Activated CD4-positive, alpha-beta T cell treated with anti-CD3 and anti-CD28 coated beads for 36 hours (primary cell): Measurements from ENCODE around the gene ARHGAP40. TPM values are rescaled to one million over a fixed set of nuclear protein-coding genes. Genes with fewer than 3 reads are reported as not detected.

Experiments
- ATAC-seq: fragments of 200-7000 bp; cut with Tn5 transposase; one replicate; pipeline ENCODE4 v1.10.0; 2021; ENCODE audit warnings: mild to moderate bottlenecking, moderate library complexity
- CTCF ChIA-PET: fragments of 350-600 bp; sonication (Branson Sonifier 250); formaldehyde crosslinking; loops from one replicate; lab custom pipeline; 2021; ENCODE audit warnings: antibody characterized with exemption; lab: Charles Lee
- POLR2A ChIA-PET: fragments of 350-600 bp; sonication (Branson Sonifier 250); formaldehyde crosslinking; loops from one replicate; lab custom pipeline; 2021; ENCODE audit warnings: antibody characterized with exemption, inconsistent platforms; lab: Charles Lee
- DNase-seq: peaks from one replicate; pipeline ENCODE4 v3.0.0-alpha.2; 2020
- H3K27ac Mint-ChIP-seq: one replicate; pipeline ENCODE4 v1.8.0; 2021; ENCODE audit warnings: mixed read lengths
- H3K27me3 Mint-ChIP-seq: one replicate; pipeline ENCODE4 v1.8.0; 2021; ENCODE audit warnings: mixed read lengths
- H3K36me3 Mint-ChIP-seq: one replicate; pipeline ENCODE4 v1.8.0; 2021; ENCODE audit warnings: low read depth, mixed read lengths
- H3K4me1 Mint-ChIP-seq: one replicate; pipeline ENCODE4 v1.8.0; 2021; ENCODE audit warnings: mixed read lengths
- H3K4me3 Mint-ChIP-seq: one replicate; pipeline ENCODE4 v1.8.0; 2021; ENCODE audit warnings: mild to moderate bottlenecking, moderate library complexity, mixed read lengths
- H3K9me3 Mint-ChIP-seq: one replicate; pipeline ENCODE4 v1.8.0; 2021; ENCODE audit warnings: low read depth, mixed read lengths
- intact Hi-C, 2 experiments: fragments of 100-400 bp; cut with DNase I in 1 of 2; cut with micrococcal nuclease in 1 of 2; formaldehyde crosslinking; loops; one replicate each; pipeline versions ENCODE4 v1.14.2 to v1.15.1; 2022 to 2024; cut with DNase I, micrococcal nuclease
- total RNA-seq, 2 experiments: library from RNA; stranded (reverse); gene quantifications; one replicate each; pipeline ENCODE4 v1.2.3, GENCODE V29; 2021

ARHGAP40 gene
- not detected for total RNA-seq

DNA sequence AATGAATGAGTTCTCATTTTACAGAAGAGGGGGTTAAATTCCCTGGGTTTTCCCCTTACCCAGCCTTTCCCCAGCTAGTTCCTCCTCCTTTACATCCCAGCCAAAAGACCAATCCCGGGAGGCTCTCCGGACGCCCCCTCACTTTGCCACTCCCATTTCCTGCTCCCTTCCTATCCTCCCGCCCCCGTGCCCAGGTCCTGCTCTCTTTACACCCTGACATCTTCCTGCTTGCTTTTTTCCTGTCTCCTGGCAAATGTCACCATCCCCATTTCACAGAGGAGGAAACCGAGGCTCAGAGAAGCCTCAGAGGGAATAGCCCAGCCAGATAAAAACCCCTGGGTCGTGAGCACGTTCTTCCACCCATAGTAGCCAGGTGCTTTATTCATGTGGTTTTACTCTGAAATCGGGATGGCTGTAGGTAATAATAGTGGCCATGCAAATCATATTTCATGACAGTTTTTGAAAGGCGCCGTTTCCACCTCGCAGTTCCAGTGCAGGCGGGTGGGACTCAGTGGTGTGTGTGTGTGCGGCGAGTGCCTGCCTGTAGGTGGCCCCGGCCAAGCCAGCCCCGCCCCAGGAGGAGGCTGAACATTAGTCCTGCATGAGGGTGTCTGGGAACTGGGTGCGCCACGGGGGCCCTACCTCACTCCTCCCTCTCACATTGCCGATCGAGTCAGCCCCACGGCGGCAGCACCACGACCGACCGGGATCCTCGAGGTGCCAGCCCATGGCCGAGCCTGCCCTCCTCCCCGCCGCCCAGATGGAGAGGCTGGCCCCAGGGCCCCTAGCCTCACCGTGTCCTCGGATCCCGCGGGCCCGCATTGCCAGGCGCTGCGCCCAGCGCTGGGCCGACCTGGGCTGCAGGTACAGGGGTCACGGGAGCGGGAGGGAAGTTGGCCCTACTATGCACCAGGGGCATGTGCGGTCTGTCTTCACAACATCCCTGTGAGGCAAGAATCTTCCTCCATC lies at the start of gene ARHGAP40:
Gene ARHGAP40, plus strand, starts transcription at position 594 of the 969 bp plus-strand sequence.
- Mint-ChIP-seq H3K36me3 (no peaks in the 10 kb centered on the region), H3K27ac (no peak within 1 kb of the TSS), H3K27me3 (peaks cover 41% of the 10 kb centered on the region), H3K9me3 (no peaks in the 10 kb centered on the region), H3K4me1 (peaks cover 7% of the 10 kb centered on the region), H3K4me3 (peak within 1 kb of the TSS; percentile 17)
- POLR2A ChIA-PET, result no interaction called here
- CTCF ChIA-PET, result no interaction called here
- ATAC-seq, result peak; percentile 87
- intact Hi-C loops, result no loop called here
- DNase-seq, result peak; percentile 55

DNA sequence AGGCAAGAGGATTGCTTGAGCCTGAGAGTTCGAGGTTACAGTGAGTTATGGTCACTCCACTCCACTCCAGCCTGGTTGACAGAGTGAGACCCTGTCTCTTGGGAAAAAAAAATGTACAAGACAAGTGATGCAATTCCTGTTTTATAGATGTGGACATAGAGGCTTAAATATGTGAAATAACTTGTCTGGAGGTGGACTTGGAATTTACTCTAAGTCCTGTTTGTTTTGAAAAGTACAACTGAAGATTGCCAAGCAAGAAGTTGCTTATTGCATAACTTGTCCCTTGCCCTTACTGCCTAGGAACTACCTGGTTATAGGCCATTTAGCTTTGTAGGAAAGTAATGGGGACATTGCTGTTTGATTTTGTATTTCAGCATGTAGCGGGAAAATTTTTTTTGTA lies 46.6 kb upstream of the ARHGAP40 start:
- no peak for DNase-seq
- intact Hi-C loops, result no loop called here
- no peak for ATAC-seq
- no peaks in the 10 kb centered on the region for H3K27me3 Mint-ChIP-seq
- H3K4me1 Mint-ChIP-seq, result no peaks in the 10 kb centered on the region
- CTCF ChIA-PET, result no interaction called here
- no peak overlapping the region for H3K4me3 Mint-ChIP-seq
- H3K27ac Mint-ChIP-seq, result no peak overlapping the region
- POLR2A ChIA-PET, result no interaction called here
- no peaks in the 10 kb centered on the region for H3K9me3 Mint-ChIP-seq
- peaks cover 23% of the 10 kb centered on the region for H3K36me3 Mint-ChIP-seq

DNA sequence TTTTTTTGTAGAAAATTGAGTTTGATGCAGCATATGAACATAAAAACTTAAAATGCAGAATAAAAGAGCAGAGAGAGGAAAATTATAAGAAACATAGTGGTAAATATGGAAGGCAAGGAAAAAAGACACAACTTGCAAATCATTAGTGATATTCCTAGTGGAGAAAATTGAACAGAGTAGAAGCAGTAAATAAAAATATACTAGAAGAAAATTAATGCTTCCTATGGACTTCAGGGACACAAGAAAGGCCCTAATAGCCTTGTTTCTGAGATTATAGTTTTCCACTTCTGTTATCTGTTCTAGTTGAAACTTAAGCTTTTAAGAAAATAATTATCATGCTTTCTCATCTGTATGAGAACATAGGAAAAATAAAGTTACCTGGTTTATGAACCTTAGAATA lies 46.2 kb upstream of the ARHGAP40 start:
- ChIA-PET CTCF (interaction anchor here (0.8 kb wide), 1 partner anchor 15 kb away, joined by 3 read pairs; no protein-coding TSS in a partner anchor), POLR2A (no interaction called here)
- H3K9me3 Mint-ChIP-seq, result no peaks in the 10 kb centered on the region
- H3K27me3 Mint-ChIP-seq, result no peaks in the 10 kb centered on the region
- no peak overlapping the region for H3K4me3 Mint-ChIP-seq
- H3K4me1 Mint-ChIP-seq, result no peaks in the 10 kb centered on the region
- H3K27ac Mint-ChIP-seq, result no peak overlapping the region
- no peak for DNase-seq
- ATAC-seq, result no peak
- peaks cover 26% of the 10 kb centered on the region for H3K36me3 Mint-ChIP-seq
- intact Hi-C loops, result no loop called here

DNA sequence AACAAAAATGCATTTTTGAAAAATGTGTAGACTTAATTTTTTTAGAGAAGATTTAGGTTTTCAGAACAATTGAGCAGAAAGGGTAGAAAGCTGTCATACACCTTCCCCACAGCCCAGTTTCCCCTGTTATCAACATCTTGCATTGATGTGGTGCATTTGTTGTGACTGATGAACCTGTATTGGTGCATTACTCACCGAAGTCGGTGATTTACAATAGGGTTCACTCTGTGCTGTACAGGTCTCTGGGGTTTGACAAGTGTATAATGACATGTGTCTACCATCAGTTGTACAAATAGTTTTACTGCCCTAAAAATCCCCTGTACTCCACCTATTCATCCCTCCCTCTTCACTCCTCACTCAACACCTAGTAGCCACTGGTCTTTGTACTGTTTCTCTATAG lies 44.4 kb upstream of the ARHGAP40 start:
- ATAC-seq (no peak), DNase-seq (no peak)
- CTCF ChIA-PET, result interaction anchor here (1.1 kb wide), 1 partner anchor 9 kb away, joined by 3 read pairs; no protein-coding TSS in a partner anchor

DNA sequence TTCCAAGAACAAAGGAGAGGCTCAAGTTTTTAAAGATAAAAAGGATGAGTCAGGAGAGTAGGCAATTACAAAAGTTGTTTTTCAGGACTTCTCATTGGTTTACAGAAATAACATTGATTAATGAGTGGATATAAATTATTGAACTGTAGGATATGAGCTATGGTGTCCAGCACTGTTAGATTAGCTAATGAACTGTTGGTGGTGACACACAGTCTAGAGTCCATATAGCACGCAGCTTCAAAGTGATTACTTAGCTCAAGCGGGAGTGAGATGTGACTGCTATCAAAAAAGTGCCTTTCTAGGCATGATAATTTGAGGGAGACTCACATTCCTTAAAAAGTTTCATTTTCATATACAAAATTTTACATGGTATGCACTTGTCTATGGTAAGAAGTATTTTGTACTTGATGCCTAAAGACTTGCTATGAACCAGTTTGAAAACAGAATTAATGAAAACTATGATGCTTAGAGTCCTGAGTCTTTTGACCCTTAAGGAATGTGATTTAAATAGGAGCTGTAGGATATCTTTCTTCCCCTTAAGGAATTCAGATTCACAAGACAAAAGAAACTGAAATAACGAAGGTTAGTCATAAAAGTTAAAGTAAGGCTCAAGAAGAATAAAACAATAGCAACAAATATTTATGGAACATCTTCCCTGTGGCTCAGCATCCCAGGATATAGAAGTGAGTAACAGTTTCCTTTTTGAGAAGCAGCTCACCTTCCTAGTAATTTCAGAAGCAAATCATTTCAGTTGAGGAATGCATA lies 42.8 kb upstream of the ARHGAP40 start:
- ChIA-PET CTCF (no interaction called here), POLR2A (no interaction called here)
- H3K27me3 Mint-ChIP-seq, result no peaks in the 10 kb centered on the region
- no peaks in the 10 kb centered on the region for H3K4me1 Mint-ChIP-seq
- H3K27ac Mint-ChIP-seq, result peak overlapping the region; percentile 21
- H3K4me3 Mint-ChIP-seq, result no peak overlapping the region
- ATAC-seq (no peak), DNase-seq (no peak)
- intact Hi-C loops, result no loop called here
- no peaks in the 10 kb centered on the region for H3K9me3 Mint-ChIP-seq
- H3K36me3 Mint-ChIP-seq, result peaks cover 36% of the 10 kb centered on the region

More for the DNA sequence above, 44.4 kb upstream of the ARHGAP40 start:
- H3K27me3 Mint-ChIP-seq, result no peaks in the 10 kb centered on the region
- H3K27ac Mint-ChIP-seq, result no peak overlapping the region
- POLR2A ChIA-PET, result no interaction called here
- intact Hi-C loops, result no loop called here
- H3K4me3 Mint-ChIP-seq, result no peak overlapping the region
- H3K9me3 Mint-ChIP-seq, result no peaks in the 10 kb centered on the region
- H3K4me1 Mint-ChIP-seq, result no peaks in the 10 kb centered on the region
- H3K36me3 Mint-ChIP-seq, result peaks cover 31% of the 10 kb centered on the region

DNA sequence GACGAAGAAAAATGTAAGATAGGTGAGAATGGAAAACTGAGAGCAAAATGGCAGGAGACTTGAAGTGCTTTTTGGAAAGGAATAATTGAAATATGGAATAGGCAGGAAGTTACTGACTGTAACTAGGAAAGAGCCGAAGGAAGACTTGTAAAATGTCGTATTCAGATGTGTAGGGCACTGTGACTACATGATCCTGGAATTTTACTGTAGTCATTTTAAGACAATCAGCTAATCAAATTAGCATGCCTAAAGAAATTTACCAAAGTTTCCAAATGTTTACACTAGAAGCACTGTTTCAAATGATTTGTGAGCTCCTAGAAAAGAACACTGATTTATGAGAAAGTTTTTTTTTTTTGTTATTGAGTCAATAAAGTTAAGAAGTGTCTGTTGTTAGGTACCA lies 41.8 kb upstream of the ARHGAP40 start:
- intact Hi-C loops, result no loop called here
- ChIA-PET POLR2A (interaction anchor here (0.9 kb wide), 1 partner anchor 483 kb away, joined by 4 read pairs; no protein-coding TSS in a partner anchor), CTCF (interaction anchor here (0.6 to 0.7 kb wide), 2 partner anchors 33 to 108 kb away, joined by 3 read pairs; no protein-coding TSS in a partner anchor)
- Mint-ChIP-seq H3K27ac (no peak overlapping the region), H3K9me3 (no peaks in the 10 kb centered on the region), H3K27me3 (no peaks in the 10 kb centered on the region), H3K36me3 (peaks cover 29% of the 10 kb centered on the region), H3K4me3 (no peak overlapping the region), H3K4me1 (no peaks in the 10 kb centered on the region)
- ATAC-seq (no peak), DNase-seq (no peak)

DNA sequence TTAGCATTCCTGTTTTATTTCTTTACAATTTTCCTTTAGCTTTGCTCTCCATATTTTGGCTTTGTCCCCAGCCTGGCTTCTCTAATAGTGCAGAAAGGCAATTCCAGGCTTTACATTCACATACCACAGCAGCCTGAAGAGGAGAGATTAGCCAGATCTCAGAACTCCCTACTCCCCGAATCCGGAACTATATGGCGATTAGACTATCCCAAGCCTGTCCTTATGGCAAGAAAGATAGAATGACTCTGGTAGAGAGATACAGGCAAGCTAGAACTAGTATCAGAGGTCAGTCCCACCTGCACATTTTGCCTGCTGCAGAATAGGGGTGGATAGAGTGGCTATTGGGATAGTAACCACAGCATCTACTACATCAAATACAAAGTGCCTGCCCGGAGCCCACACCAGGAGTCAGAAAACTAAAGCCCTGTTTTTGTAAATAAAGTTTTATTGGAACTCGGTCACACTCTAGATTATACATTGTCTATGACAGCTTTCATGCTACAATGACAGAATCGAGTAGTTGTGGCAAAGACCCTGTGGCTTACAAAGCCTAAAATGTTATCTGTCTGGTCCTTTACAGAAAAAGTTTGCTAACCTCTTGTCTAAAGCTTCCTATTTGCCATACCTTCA lies 37.7 kb upstream of the ARHGAP40 start:
- intact Hi-C loops, result no loop called here
- Mint-ChIP-seq H3K9me3 (no peaks in the 10 kb centered on the region), H3K27ac (no peak overlapping the region), H3K4me1 (no peaks in the 10 kb centered on the region), H3K4me3 (no peak overlapping the region), H3K36me3 (peaks cover 21% of the 10 kb centered on the region), H3K27me3 (no peaks in the 10 kb centered on the region)
- DNase-seq, result no peak
- no peak for ATAC-seq
- ChIA-PET POLR2A (no interaction called here), CTCF (no interaction called here)

DNA sequence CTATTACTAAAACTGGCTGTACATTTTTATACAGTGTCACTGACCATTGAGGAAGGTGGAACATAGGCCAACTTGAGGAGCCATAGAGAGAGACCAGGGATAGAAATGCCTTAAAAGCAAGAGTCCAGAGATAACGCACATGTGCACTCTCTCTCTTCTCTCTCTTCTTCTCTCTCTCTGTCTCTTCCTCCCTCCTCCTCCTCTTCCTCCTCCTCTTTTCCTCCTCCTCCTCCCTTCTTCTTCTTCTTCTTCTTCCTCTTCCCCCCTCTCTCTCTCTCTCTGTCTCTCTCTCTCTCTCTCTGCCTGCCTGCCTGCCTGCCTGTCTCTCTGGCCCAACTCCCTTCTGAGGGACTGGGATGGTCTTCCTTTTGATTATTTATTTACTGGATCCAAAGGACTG lies 36.9 kb upstream of the ARHGAP40 start:
- POLR2A ChIA-PET, result no interaction called here
- Mint-ChIP-seq H3K4me1 (no peaks in the 10 kb centered on the region), H3K36me3 (peaks cover 16% of the 10 kb centered on the region), H3K27me3 (no peaks in the 10 kb centered on the region), H3K9me3 (no peaks in the 10 kb centered on the region), H3K4me3 (no peak overlapping the region), H3K27ac (no peak overlapping the region)
- intact Hi-C loops, result no loop called here
- DNase-seq (no peak), ATAC-seq (no peak)
- CTCF ChIA-PET, result no interaction called here

DNA sequence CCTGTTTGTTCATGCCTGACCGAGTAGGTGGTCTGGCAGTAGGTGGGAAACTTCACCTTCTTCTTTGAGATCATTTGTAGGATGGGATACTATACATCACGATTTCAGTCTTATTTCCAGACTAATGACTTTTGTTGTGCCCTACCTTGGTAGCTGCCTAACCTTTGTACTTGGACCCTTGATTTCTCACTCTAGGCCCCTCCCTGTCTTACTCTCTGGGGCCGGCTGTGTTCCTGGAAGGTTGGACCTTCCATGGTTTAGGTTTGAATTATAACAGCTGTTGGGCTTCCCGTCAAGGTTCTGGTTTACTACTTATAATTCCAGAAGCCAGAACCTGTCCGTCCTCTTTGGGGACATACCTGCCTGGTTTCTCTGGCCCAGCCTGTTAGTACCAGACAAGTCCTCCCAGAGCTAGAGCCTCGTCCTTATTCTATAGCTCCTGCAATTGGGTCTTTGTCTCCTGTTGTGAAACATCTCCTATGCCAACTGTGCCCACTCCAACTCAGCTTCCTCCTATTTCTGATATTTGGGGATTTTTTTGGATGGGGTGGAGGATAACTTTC lies 35.5 kb upstream of the ARHGAP40 start:
- H3K4me3 Mint-ChIP-seq, result no peak overlapping the region
- POLR2A ChIA-PET, result no interaction called here
- H3K27me3 Mint-ChIP-seq, result no peaks in the 10 kb centered on the region
- H3K36me3 Mint-ChIP-seq, result peaks cover 12% of the 10 kb centered on the region
- no peak overlapping the region for H3K27ac Mint-ChIP-seq
- no peak for ATAC-seq
- no peaks in the 10 kb centered on the region for H3K4me1 Mint-ChIP-seq
- DNase-seq, result no peak
- H3K9me3 Mint-ChIP-seq, result no peaks in the 10 kb centered on the region
- intact Hi-C loops, result no loop called here
- CTCF ChIA-PET, result interaction anchor here (1.2 kb wide), 1 partner anchor 10 kb away, joined by 3 read pairs; no protein-coding TSS in a partner anchor

DNA sequence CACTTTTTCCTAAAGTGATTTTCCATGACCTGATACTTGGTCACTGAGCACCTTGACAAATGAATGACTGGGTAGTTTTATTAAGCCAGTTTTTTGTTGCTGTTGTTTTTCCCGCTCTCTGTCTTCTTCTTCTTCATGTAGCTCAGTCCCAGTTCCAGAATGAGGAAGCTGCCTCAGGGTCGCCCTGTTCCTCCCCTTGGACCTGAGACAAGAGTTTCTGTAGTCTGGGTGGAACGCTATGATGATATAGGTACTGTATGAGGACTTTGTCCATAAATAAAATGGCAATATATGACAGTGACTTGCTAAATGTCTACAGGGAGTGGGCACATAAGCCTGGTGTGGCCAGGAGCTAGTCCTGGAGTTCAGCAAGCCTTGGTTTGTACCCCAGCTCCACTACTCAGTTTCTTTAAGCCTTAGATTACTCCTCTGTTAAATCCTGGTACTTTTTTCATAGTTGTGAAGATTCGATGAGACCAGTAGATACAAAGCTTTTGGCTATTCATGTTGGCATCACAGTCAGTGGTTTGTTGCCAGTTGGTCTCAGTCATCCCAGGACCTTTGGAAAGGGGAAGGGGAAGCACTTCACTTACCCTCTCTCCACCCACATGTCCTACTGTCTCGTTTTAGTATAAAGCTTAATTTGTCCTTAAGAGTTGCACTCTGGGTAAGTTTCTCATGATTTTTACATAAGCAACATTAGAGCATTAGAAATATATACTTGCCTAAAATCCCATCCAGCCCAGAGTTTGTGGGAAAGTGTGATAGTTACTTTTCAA lies 31.7 kb upstream of the ARHGAP40 start:
- POLR2A ChIA-PET, result no interaction called here
- DNase-seq (no peak), ATAC-seq (no peak)
- H3K27ac Mint-ChIP-seq, result no peak overlapping the region
- H3K4me3 Mint-ChIP-seq, result no peak overlapping the region
- peaks cover 16% of the 10 kb centered on the region for H3K36me3 Mint-ChIP-seq
- intact Hi-C loops, result no loop called here
- H3K4me1 Mint-ChIP-seq, result no peaks in the 10 kb centered on the region
- H3K9me3 Mint-ChIP-seq, result no peaks in the 10 kb centered on the region
- H3K27me3 Mint-ChIP-seq, result no peaks in the 10 kb centered on the region
- CTCF ChIA-PET, result interaction anchor here (0.7 kb wide), 1 partner anchor 200 kb away, joined by 3 read pairs; no protein-coding TSS in a partner anchor
